Stimulated activated CD4-positive, alpha-beta T cell treated with anti-CD3 and anti-CD28 coated beads, Interleukin-15, amount 100 ng/mL, for 48 hours (primary cell): ENCODE results near the gene FHIT.

ENCODE experiments used
- DNase-seq, 2 donors: peaks; one replicate each; pipeline ENCODE4 v3.0.0-alpha.2; 2020; ENCODE audit warnings: low read depth in 2 of 2

The FHIT gene

DNA sequence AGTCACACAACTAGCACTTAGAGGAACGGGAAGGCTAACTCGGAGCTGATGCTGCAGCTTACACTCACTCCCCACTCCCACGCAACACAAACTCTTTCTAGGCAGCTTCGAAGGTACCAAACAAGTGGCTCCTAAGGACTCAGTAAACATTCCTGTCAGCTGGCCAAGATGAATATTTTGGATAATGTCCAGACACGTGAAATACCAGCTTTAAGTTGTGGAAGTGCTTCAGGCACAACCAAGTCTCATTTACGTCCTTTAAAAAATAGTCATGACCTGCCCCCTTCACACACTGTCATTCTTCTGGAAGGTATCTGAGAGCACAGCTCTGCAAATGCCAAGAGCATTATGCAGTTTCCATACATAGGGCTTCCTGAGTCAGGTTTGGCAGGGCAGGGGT, 1195.5 kb downstream of the FHIT start:
- DNase-seq: no peak

GRCh38 chr3:60053526-60054265, 1197.6 kb downstream of the FHIT start:
- DNase-seq: peak; percentile 27 to 61

DNA sequence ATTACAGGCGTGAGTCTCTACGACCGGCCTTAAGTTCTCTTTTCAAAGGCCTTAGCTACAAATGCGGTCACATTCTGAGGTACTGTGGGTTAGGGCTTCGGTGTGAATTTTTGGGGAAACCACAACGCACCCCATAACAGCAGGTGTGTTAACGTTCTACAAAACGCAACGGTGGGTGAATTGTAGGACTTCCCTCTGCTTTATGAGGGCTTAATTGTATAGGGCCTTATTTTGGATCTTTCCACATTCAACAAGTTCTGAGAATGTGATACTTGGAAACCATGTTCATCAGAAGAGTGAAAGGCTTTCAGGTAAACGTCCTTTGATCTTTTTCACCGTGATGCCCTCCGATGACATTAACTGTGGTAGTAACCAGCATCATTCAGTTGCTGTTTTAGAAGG, 1202.8 kb downstream of the FHIT start:
- no peak for DNase-seq

GRCh38 chr3:60047426-60048200, 1203.6 kb downstream of the FHIT start:
- DNase-seq: no peak

- DNase-seq: no peak
Observed at GRCh38 chr3:60046210-60046609, 1205.0 kb downstream of the FHIT start.

DNA sequence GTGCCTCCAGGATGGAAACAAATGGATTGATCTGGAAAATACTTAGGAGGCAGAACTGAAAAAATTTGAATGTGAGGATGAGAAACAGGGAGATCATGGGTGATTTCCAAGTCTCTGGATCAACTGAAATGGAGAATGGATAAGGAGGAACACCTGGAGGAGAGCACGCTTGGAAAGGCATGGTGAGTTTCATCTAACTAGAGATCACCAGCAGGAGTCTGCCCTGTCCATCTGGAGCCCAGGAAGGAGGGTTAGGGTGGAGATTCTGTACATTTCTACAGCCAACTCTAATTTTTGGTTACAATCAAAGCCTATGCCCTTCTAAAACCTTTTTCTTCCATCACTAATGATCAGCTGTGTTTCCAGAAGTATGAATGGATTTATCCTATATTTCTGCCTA, 1205.6 kb downstream of the FHIT start:
- no peak for DNase-seq

GRCh38 chr3:60036803-60037202, 1214.4 kb downstream of the FHIT start:
- DNase-seq: no peak

GRCh38 chr3:60033901-60034453, 1217.3 kb downstream of the FHIT start:
- DNase-seq: no peak

GRCh38 chr3:60030982-60031381, 1220.3 kb downstream of the FHIT start:
- no peak for DNase-seq

DNA sequence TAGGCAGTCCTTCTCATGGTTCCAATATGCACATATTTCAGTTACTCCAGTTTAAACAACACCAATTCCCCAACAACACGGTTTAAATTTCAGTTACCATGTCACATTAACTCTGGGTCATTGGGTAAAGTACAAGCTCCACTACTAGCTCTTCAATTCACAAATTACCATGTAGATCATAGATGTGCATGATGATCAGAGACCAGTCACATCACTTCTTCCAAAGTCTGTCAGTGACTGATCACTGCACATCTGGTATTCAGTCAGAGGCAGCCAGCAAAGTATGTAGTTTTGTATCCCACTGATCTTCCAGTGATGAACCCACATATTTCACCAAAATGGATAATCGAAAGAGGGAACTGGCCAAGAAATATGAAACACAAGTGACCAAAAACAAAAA, 1223.0 kb downstream of the FHIT start:
- no peak for DNase-seq

DNA sequence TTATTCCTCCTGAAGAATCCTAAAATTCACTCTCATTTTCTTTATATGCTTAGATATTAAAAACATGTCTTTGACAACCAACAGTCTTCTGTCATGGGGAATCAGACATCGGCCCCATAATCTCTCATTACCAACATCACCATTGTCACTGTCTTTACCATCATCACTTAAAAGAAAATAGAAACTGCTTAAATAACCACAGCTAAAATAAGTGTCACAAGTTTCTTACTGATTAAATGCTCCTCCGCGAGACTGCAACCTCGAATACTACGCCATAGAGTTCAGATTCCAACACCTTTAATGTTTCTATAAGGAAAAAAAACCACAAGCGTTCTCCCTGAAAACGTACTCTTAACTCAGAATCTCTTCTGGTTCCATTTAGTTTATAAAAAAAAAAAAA, 1223.9 kb downstream of the FHIT start:
- DNase-seq: no peak

GRCh38 chr3:60025096-60026050, 1225.9 kb downstream of the FHIT start:
- no peak for DNase-seq

- DNase-seq: no peak
Observed at GRCh38 chr3:60024400-60024799, 1226.9 kb downstream of the FHIT start.

- DNase-seq: no peak
Observed at GRCh38 chr3:60023189-60023588, 1228.1 kb downstream of the FHIT start.

DNA sequence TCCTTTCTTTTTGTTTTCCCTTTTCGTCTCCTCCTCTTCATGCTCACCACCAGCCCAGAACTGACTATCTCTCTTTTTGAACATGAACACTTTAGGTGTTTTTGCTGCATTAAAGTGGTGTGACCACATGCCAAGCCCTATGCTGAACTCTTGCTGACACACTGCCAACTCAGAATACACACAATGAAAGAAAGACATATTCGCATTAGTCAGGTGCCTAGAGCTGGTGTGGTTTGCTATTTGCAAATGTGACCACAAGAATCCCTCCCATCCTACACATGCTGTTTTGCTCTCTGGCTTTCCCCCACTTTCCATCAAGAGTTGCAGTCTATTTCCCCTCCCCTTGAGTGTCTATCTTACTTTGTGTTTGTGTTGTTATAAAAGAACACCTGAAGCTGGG, 1233.6 kb downstream of the FHIT start:
- DNase-seq: peak; percentile 42 to 60

GRCh38 chr3:60015032-60015705, 1236.1 kb downstream of the FHIT start:
- no peak for DNase-seq

DNA sequence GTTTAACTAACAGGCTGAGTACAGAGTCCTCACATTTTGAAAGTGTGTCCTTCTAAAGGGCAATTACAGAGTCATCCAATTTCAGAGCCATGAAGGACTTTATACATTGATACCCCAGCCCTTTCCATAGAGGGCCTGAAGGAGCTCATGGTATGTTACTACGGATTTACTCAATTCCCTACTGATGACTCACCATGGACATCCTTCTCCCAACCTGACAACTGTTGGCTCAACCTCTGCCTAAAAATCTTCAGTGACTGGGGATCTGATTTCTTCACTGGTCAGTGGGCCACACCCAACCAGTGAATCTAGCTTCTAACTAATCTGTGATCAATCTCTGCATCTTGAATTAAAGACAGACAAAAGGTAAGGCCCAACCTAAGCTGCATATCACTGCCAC, 1238.0 kb downstream of the FHIT start:
- no peak for DNase-seq

DNA sequence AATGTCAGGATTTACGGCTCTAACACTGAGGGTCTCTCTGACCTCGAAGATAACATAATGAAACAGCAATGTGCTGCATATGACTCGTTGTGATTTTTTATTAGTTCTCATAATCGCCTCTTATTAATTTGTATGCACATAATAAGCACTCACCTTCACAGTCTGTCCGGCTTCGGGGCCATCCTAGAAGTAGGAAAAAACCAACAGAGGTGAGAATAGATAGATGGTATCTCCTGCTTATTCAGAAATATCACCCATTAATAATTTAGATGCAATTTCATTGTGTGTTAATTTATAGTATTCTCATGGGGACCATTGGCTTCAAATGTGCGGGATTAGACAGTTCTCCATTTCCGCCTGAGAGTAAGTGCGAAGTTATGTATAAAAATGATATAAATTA, 1240.0 kb downstream of the FHIT start:
- DNase-seq: no peak

- peak; percentile 20 to 21 for DNase-seq
Observed at GRCh38 chr3:60010781-60011180, 1240.5 kb downstream of the FHIT start.

DNA sequence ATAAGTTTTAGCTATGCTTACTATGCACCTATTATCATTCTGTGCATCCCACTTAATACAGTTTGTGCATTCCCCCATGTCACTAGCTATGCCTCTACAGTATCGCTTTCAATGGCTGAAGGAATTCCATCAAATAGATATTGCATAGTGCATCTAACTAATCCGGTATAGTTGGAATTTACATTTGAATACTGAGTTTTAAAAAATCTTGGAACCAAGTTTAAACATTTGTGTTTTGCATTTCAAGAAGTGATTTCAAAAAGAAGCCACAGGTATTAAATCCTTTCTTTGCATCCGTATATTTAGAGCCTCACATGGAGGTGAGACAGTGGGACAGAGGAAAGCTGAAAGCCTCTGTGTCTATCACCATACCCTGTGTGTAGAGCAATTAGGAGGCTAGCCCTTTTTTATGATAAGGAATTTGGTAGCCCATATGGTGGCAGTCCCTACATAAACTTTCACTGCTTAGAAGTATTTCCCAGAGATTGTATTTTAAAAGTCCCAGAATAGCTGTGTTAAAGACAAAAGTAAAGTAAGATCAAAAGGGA, 1241.2 kb downstream of the FHIT start:
- no peak for DNase-seq

DNA sequence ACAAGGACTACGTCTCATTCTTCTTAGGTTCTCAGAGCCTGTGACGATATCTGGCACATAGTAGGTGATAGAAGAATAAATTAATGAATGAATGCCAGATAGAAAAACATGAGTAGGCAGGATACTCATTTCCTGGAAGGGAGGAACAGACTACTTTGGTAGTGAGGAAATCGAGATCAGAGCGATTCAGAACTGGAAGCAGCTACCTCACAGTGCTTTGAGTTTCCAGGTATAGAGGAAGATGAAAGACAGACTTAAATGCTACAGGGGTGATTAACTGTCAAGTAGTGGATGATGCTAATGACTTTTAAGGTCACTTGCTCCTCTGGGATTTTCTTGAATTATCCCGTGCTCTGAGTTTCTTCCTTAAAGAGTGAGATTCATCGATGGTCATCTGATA, 1249.9 kb downstream of the FHIT start:
- DNase-seq: no peak
